ENCODE data around the gene ZBTB7C. TPM values are rescaled to one million over a fixed set of nuclear protein-coding genes. Genes with fewer than 3 reads are reported as not detected.
A peak's percentile ranks its signal among the peaks of the same experiment; 100 is the strongest.

ZBTB7C gene
- total RNA-seq, 1 donor from 2014 or later: 44.2 TPM

DNA sequence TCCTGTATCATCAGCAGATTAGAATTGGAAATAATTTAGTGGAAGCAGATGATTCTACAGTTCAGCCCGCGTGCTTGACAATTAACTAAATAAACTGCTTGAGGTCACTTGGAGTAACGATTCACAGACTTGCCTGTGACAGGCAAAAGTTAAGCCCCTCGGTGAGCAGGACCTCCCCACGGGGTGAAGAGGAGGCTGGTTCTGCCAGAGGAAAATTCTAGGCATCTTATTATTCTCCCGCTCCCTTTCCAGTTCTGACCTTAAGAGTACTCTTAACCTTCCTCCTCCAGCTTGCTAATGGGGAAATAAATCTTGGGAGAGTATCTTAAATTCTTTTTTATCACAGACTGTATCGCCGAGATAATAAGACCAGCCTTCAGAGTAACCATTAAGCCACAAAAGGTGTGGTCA is 309.0 kb downstream of the ZBTB7C start:
- no peak for ATAC-seq
- intact Hi-C loops (cut with DNase I): no loop called here
- no peak for DNase-seq (ENCODE audit: low spot score)

DNA sequence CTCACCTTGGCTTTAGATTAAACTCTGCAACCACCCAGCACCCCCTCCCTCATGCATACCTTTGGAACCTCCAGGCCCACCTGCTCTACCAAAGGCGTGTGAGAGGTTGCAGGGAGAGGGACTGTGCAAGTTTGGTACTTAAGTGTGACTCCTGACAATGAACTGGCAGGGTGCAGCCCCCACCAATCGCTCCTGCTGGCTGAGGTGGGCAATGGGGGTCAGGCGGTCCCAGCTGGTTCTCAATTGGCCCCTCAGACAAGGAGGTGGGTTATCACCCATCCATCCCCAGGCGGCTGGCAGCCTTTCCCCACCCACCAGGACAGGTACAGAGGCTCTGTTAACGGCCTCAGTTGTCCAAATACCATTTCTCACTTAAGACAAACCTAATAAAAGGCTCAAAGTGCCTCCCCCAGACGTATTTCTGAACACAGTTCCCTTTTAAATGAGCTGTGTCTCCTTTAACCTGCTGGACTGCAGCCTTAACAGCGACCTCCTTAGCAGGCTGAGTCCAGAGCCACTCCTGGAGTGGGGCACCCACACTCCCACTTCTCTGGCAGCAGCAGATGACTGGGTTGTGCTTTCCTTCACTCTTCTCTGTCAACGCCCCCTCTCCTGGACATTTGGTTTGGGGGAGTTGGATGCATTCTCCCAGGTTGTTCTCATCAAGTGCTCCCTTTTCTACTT is 309.6 kb downstream of the ZBTB7C start:
- ATAC-seq: no peak
- intact Hi-C loops (cut with DNase I): no loop called here

DNA sequence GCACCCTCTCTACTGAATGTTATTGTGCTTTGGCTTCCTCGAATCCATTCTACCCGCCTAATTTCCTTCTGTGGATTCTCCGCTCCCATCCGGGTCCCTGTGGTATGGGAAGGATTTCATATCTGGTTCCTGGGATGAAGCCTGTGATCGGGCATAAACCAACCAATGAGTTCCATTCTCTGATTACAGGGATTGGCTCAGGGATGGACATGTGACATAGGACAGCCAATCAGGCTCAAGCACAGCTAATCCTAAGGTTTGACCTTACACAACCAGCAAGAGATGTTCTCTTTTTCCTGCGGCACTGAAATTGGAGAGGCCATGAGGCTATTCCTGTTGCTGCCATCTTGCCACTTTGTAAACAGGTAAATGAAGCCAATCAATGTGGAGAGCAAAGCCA is 310.6 kb downstream of the ZBTB7C start:
- ATAC-seq (no peak), DNase-seq (ENCODE audit: low spot score) (no peak)
- intact Hi-C loops (cut with DNase I): no loop called here

More for the DNA sequence above, 309.6 kb downstream of the ZBTB7C start:
- no peak for DNase-seq (ENCODE audit: low spot score)

DNA sequence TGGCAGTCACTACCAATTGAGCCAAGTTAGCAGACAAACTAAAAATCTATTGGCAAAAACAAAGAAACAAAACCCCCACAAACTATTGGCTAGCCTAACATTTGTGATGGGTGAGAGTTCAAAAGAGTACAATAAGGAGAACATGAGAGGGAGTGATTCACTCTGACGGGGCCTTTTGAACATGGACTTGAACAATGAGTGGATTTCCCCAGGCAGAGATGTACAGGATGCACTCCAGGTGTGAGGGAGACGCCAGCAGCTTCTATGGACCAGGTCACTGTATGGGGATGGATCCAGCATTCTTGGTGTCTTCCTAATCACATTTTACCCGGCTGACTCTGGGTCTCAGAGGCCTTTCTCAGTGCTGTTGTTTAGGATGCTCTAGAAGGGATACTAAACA is 311.2 kb downstream of the ZBTB7C start:
- intact Hi-C loops (cut with DNase I): no loop called here
- DNase-seq (ENCODE audit: low spot score): no peak

DNA sequence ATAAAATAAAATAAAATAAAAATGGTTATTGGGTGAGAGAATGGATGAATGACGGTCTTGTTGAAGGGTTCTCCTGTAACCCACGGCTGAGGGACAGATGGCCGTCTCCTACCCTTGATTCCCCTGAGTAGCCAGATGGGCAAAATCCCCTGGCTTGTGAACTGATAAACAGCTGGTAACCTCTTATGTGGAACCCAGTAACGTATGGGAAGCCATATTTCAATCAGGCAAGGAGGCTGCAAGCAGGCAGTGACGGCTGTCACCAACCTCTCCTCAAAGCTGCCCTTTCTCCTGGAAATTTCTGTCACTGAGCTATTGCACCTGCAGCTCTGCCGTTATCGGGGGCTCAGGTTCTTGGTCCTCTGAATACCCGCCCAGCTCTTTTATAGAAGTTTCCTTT is 313.5 kb downstream of the ZBTB7C start:
- intact Hi-C loops (cut with DNase I): no loop called here
- no peak for DNase-seq (ENCODE audit: low spot score)
- no peak for ATAC-seq

More for the DNA sequence above, 311.2 kb downstream of the ZBTB7C start:
- no peak for ATAC-seq

DNA sequence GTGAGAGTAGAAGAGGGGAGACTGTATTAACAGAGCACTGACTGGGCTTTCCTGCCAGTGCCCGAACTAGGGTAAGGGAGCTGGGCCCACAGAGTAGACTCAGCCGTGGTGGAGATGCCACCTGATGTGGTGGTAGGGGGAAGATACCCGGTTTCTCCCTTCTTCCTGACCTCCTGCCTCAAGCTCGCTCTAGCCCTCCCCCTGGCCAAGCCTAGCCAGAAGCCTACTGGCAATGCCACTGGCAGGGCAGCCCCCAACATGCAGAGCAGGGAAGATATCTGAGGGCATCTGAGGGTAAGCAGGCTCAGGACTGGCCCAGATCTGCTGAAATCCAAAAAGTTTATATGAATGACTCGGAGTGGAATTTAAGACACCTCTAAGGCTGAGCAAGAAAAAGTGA is 316.1 kb downstream of the ZBTB7C start:
- ATAC-seq: no peak
- intact Hi-C loops (cut with DNase I): no loop called here
- no peak for DNase-seq (ENCODE audit: low spot score)

DNA sequence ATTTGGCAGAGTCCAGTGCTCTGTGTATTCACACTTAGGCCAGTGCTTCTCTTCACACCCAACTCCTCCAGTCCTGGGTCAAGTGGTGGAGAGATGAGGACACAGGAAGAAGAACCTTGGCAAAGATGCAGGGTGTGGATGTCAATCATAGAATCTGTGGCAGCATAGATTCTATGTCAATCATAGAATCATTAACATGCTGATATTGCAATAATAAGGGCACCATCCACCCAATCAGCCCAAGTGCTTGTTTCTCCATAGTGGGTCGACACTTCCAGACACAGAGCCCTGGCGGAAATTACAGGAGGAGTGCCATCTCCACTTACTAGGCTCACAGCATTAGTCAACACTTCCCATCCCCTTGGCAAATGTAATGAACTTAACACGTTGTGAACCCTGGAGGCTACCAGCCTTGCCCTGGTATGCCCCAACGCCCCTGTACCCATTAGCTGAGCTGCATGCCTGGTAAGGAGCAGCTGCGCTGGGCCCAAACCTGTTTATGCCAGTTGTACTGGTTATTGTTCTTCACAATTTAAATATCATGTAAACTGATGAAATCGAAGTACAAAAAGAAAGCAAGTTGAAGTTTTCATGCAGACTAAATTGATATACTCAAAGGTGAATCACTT is 317.2 kb downstream of the ZBTB7C start:
- intact Hi-C loops (cut with DNase I): no loop called here
- DNase-seq (ENCODE audit: low spot score) (no peak), ATAC-seq (no peak)

DNA sequence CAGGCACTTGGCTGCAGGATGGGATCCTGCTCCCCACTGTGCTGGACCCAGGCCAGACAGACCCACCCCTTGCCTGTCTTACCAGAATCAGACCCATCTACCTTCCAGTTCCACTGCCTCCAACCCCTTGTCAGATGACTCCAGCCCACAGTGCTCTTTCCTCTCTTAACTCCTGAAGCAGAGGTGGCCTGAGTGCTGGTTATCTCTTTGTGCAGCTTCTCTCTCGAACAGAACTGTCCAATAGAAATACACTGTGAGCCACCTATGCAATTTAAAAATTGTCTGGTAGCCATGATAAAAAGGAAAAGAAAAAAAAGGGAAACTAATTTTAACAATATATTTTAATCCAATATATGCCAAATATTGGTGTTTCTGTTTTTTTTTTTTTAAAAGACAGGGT is 318.5 kb downstream of the ZBTB7C start:
- no peak for DNase-seq (ENCODE audit: low spot score)
- ATAC-seq: no peak
- intact Hi-C loops (cut with DNase I): no loop called here

DNA sequence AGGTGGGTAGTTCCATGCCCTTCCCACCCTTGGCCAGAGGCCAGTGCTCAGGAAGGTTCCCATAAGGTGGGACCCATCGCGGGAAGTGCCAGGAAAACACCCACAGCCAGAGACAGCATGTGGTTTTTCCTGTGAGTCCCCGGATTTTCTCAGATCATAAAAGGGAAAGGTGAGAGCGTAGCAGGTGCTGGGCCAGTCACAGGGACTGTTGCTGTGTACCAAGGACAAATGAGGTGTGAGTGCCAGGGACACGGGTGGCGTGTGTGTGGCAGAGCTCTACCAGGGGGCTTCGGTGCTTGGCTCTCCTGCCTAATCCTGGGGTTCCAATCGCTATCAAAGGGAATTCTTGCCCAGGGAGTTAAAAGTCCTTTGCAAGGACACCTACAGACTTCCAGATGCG is 319.2 kb downstream of the ZBTB7C start:
- ATAC-seq (no peak), DNase-seq (ENCODE audit: low spot score) (no peak)
- intact Hi-C loops (cut with DNase I): no loop called here

DNA sequence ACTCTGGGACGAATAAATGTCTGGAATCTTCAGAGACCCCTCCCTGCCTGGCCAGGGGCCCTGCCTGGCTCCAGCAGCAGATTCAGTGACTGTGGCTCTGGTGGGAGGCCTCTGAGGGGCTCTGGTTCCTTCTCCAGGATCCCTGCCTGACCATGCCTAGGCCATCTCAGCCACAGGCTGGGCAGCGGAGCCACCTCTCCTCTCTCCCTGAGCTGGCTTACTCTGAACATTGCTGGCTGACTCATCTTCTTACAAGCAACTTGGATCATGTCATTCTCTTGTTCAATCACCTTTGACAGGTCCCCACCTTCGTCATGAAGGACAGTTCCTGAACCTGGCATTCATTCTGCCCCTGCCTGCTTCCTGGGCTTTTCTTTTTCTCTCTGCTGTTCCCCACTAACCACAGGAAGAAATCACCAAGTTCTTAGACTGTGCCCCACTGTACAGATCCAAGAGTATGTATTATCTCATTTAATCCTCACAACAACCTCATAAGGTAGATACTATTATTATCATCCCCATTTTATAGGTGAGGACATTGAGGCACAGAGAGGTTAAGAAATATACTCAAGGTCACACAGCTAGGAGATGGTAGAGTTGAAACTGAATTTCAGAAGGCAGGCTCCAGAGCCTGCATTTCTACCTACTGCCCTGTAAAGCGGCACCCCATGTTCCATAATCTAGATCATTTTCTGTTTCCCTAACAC is 323.2 kb downstream of the ZBTB7C start:
- DNase-seq (ENCODE audit: low spot score) (no peak), ATAC-seq (no peak)
- intact Hi-C loops (cut with DNase I): no loop called here

DNA sequence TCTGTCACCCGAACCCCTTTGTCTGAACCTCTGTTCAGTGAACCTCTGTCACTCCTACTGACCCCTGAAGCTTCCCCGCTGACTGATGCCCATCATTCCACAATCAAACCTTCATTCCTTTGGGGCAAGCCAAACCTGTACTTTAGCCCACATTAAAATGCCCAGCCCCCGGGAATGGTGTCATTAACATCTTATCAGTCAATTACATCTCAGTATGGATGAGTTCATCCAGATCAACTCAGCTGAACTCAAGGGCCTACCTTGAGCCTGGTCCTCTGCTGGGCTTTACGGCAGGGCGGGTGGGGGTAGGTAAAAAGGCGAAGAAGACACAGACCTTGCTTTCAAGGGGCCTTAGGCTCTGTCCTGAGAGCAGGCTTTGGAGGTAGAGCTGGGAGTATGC is 324.3 kb downstream of the ZBTB7C start:
- intact Hi-C loops (cut with DNase I): no loop called here
- ATAC-seq: no peak
- DNase-seq (ENCODE audit: low spot score): no peak

DNA sequence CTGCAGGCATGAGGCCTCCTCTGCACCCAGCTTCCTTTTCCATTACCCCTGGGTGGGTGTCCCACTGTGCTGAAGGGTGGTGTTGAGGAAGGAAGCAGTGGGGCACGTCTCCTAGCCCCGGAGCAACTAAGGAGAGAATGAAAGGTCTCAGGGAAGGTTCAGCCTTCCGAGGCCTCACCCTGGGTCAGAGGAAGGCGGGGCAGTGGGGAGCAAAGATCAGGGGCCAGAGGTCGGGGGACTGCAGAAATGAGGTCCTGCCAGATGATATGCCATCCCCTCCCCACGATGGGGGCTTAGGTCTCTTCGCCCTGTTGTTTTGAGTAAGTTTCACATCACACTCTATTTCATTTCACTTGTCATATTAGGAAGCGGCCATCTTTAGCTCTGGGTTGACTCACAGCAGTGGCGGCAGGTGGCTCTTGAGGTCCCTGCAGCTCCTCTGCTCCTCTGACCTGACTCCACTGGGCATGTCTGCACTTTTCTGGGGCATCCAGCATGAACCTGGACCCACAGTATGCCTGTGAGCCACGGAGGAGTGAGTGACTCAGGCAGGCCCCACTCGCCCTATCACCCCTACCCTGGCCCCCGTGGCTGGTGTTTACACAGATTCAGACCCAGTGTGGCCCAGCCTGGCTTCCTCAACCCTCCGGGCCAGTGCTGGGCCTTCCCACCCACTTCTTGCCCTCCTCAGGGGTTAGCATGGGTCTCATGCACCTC is 325.0 kb downstream of the ZBTB7C start:
- ATAC-seq (no peak), DNase-seq (ENCODE audit: low spot score) (no peak)
- intact Hi-C loops (cut with DNase I): no loop called here

DNA sequence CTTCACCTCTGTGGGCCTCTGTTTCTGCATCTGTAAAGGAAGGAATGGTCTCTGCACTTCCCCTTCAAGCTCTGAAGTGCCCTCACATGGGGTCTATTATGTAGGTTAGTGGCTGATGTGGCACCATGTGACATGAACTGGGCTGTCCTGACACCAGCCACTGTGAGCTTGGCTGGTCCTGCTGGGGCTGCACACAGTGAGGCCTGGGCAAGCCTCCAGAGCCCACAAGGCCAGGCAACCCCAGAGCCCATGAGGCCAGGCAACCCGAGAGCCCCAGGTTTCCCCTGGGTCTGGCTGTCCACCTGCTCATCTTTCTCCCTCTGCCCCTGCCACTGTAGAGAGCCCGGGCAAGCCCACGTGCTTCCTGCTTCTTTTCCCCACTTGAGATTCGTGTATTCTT is 328.6 kb downstream of the ZBTB7C start:
- intact Hi-C loops (cut with DNase I): no loop called here
- no peak for ATAC-seq
- DNase-seq (ENCODE audit: low spot score): no peak

DNA sequence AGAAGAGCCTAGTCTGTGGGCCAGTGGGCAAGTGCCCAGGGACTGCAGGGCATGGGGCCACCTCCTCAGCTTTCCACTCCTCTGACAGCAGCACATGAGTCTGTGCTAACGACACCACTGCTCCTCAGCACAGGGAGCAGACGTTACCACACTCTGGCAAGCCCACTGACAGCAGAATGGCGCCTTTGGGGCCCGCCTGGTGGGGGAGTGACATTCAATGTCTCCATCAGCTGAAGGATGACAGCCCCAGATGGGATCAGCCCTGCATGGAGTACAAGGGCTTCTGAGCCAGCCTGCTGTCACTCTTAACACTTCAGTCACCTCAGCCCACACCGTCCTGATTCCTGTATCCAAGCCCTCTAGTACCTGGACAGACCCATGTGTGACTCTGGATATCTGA is 329.3 kb downstream of the ZBTB7C start:
- ATAC-seq (peak; percentile 7), DNase-seq (ENCODE audit: low spot score) (no peak)
- intact Hi-C loops (cut with DNase I): no loop called here

DNA sequence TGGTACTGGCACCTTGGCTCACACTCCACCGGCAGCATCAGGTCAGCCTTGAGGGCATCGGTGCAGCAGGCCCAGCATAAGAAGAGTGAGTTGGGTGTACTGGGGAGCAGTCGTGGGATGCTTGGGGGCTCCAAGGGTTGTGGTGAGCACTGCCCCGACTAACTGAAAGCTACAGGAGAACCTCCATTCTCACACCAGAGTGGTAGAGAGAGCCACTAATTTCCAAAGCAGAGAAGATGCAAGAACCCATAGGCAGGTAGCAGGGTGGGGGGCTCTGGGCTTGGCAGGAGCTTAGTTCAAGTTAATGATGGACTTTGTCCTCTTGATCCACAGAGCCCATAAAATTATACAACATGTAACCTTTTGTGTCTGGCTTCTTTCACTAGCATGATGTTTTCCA is 330.7 kb downstream of the ZBTB7C start:
- DNase-seq (ENCODE audit: low spot score): no peak
- ATAC-seq: no peak

DNA sequence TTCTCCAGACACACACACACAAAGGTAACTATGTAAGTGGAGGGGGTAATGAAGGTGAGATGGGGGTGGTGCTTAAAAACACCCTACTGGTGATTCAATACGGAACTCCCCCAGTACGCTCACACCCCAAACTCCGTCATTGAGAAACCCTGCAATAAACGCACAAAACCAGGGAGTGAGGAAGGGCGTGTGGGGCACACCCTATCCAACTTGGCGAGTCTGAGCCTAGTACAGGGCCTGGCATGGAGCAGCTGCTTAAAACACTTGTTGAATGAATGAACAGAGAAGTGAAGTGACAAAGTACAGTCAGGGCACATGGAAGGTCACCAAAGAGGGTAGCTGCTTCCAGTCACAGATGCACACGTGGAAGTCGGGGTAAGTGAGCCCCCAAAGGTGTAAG is 331.9 kb downstream of the ZBTB7C start:
- no peak for ATAC-seq
- no peak for DNase-seq (ENCODE audit: low spot score)
- intact Hi-C loops (cut with DNase I): no loop called here

More for the DNA sequence above, 330.7 kb downstream of the ZBTB7C start:
- intact Hi-C loops (cut with DNase I): no loop called here

DNA sequence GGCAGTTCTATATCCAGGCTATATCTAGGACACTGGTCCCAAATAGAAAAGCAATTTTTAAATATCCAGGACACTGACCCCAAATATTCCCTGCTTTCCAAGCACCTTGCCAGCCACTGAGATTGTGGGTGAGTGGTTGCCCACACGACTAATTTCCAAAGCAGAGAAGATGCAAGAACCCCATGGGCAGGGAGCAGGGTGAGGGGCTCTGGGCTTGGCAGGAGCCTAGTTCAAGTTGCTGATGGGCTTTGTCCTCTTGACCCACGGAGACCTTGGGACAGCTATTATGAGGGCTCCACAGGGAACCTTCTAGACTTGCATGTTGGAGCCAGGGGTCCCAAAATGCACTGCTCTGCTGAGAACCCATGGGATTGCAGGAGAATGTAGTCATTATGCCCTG is 332.7 kb downstream of the ZBTB7C start:
- ATAC-seq: no peak

DNA sequence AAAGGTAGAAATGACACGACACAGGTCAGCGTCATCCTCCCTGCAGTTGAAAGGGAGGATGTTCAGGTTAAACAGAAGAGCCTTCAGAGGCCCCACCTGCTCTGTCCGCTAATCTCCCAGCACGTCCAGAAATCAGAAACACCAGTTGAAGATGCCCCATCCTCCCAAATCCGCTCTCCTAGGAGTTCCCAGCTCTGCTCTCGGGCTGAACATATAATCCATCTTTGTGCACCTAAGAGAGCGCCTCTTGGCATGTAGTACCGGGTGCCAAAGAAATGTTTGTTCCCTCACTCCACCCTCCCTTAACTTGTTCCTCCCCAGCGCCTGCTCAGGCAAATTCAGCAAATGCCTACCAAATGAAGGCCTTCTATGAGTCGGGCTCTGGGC is 333.5 kb downstream of the ZBTB7C start:
- no peak for ATAC-seq
- intact Hi-C loops (cut with DNase I): no loop called here
- no peak for DNase-seq (ENCODE audit: low spot score)

More for the DNA sequence above, 332.7 kb downstream of the ZBTB7C start:
- DNase-seq (ENCODE audit: low spot score): no peak
- intact Hi-C loops (cut with DNase I): no loop called here

DNA sequence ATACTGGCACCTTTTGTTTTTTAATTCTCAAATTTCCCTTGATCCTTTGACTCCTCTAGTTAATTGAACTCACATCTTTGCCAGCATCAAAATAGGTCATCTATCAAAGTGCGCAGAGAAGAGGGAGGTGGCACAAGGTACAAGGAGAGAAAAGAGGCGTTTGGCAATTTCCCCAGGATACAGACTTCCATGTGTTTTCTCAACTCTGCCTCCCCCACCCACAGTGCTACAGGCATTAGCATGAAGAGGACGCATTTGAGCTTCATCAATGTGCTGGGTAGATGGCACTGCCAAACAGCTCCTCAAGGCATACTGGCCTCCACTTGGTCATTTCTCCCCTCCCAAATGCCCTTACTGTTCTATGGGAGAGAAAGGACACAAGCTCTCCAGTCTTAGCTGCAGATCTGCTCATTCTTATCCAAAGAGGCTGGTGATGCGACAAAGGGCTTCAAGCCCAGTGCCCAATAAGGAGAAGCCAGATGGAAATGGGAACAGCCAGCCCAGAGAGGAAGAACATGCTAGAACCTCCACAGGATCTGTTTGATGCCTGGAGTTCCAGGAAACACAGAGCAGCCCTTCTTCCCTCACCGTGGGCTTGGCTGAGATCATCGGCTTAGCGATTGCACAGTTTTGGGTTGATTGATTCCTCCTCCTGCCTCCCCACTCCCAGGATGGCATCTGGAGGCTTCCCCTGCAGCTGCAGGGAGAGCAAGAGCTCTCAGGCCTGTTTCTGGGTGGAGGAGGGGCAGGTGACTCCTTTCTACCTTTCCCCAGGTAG is 334.1 kb downstream of the ZBTB7C start:
- ATAC-seq (no peak), DNase-seq (ENCODE audit: low spot score) (no peak)
- intact Hi-C loops (cut with DNase I): no loop called here

Data from sciatic nerve (tissue), 2 donors.